Upper lobe of left lung (tissue), 6 donors: ENCODE measurements around the gene GNL3. TPM values are rescaled to one million over a fixed set of nuclear protein-coding genes. Genes with fewer than 3 reads are reported as not detected.
"Not testable (repeated sequence)": the region's sequence is repeated elsewhere in the genome, so short reads cannot be mapped to it uniquely, and the experiment has no call there.

Experiments
- ATAC-seq, 2 donors: fragments of 200-7000 bp; cut with Tn5 transposase; one replicate each; pipeline ENCODE4 v1.9.1; 2022; ENCODE audit warnings: mild to moderate bottlenecking in 2 of 2, moderate library complexity in 2 of 2; ENCODE audit not compliant: low FRiP score in 2 of 2
- DNase-seq, 2 donors: peaks; one replicate each; pipeline ENCODE4 v3.0.0-alpha.2; 2019 to 2020
- H3K27ac ChIP-seq, 4 donors: fragments of 200-600 bp; sonication (generic); one replicate each; pipeline ENCODE4 v1.5.1; 2016 to 2019
- H3K27me3 ChIP-seq, 4 donors: fragments of 200-600 bp; sonication (generic); one replicate each; pipeline ENCODE4 v1.5.1; 2017 to 2019
- H3K36me3 ChIP-seq, 4 donors: fragments of 200-600 bp; sonication (generic); one replicate each; pipeline ENCODE4 v1.5.1; 2016 to 2019
- H3K4me1 ChIP-seq, 4 donors: fragments of 200-600 bp; sonication (generic); one replicate each; pipeline ENCODE4 v1.5.1; 2018 to 2019
- H3K4me3 ChIP-seq, 4 donors: fragments of 200-600 bp; sonication (generic); one replicate each; pipeline ENCODE4 v1.5.1; 2017 to 2019; ENCODE audit warnings: mild to moderate bottlenecking in 2 of 4, moderate library complexity in 1 of 4
- H3K9me3 ChIP-seq, 4 donors: fragments of 200-600 bp; sonication (generic); one replicate each; pipeline ENCODE4 v1.5.1; 2018 to 2019
- EP300 ChIP-seq, 4 donors: sonication (generic); formaldehyde crosslinking; IDR thresholded peaks; one replicate each; pipeline ENCODE4 v1.5.1; 2017; ENCODE audit warnings: antibody characterized with exemption in 4 of 4, control low read depth in 2 of 4
- POLR2A ChIP-seq, 4 donors: fragments of 450-650 bp; IDR thresholded peaks; one replicate each; pipeline ENCODE4 v1.5.1; 2016 to 2017; ENCODE audit warnings: antibody characterized with exemption in 4 of 4, mild to moderate bottlenecking in 2 of 4
- POLR2AphosphoS5 ChIP-seq, 2 donors: sonication (generic); formaldehyde crosslinking; IDR thresholded peaks; one replicate each; pipeline ENCODE4 v1.5.1; 2017; ENCODE audit warnings: antibody characterized with exemption in 2 of 2
- WGBS, 2 donors: methylation state at CpG; one replicate each; pipeline ENCODE4 v1.1.5; 2017 to 2018; 5-methylcytosine and 5-hydroxymethylcytosine counted together
- total RNA-seq, 6 donors: library from RNA; depleted of rRNA in 4 of 6; stranded (reverse); fragments of >200 nt in 4 of 6; gene quantifications; one replicate each; pipeline versions ENCODE4 v1.1.0 to v1.2.1, GENCODE V29; 2016 to 2021
- TF ChIP-seq, protein P1 (sequence below), 6 experiments: fragments of 450-650 bp in 4 of 6; fragments of 200-600 bp in 2 of 6; sonication (generic) in 2 of 6; IDR thresholded peaks; one replicate each; pipeline ENCODE4 v1.5.1; 2016 to 2019; ENCODE audit warnings: antibody characterized with exemption in 6 of 6
- donor health status: DM: no; HTN: no; CAD: no; lungs with moderate emphysema.
- donor health status: DM: no; HTN: yes; CAD: no; lungs with severe emphysema.

GNL3 gene
- total RNA-seq, 6 donors from 2014 or later, result 12.0 to 93.3 (median 44.1) TPM

DNA sequence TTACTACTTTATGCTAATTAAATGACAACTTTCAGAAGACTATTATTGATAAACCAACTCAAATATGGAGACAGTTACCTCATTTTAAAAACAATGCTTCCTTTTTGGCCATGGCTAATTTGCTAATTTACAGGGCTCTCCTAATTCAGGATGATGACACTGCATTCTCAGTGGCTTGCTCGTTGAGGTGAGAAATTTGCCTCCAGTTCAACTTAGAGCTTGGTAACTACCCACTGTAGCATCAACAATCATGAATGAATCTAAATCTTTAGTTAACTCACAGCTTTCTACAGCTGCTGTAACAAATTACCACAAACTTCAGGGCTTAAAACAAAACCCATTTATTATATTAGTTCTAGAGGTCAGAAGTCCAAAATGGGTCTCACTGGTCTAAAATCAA is 14.2 kb upstream of the GNL3 start:
- Histone ChIP-seq H3K27me3 (no peaks in the 10 kb centered on the region), H3K4me3 (no peak overlapping the region), H3K9me3 (no peaks in the 10 kb centered on the region), H3K4me1 (peaks cover 12 to 22% (median 16%) of the 10 kb centered on the region in 4 donors), H3K36me3 (peaks cover 18 to 86% (median 45%) of the 10 kb centered on the region in 4 donors), H3K27ac (peak overlapping the region in 1 of 4 donors; percentile 71)
- TF ChIP-seq POLR2AphosphoS5 (IDR thresholded peaks at IDR 0.05) (no peak), POLR2A (IDR thresholded peaks at IDR 0.05) (no peak), EP300 (IDR thresholded peaks at IDR 0.05) (no peak)
- TF ChIP-seq, protein P1, sequence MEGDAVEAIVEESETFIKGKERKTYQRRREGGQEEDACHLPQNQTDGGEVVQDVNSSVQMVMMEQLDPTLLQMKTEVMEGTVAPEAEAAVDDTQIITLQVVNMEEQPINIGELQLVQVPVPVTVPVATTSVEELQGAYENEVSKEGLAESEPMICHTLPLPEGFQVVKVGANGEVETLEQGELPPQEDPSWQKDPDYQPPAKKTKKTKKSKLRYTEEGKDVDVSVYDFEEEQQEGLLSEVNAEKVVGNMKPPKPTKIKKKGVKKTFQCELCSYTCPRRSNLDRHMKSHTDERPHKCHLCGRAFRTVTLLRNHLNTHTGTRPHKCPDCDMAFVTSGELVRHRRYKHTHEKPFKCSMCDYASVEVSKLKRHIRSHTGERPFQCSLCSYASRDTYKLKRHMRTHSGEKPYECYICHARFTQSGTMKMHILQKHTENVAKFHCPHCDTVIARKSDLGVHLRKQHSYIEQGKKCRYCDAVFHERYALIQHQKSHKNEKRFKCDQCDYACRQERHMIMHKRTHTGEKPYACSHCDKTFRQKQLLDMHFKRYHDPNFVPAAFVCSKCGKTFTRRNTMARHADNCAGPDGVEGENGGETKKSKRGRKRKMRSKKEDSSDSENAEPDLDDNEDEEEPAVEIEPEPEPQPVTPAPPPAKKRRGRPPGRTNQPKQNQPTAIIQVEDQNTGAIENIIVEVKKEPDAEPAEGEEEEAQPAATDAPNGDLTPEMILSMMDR (IDR thresholded peaks at IDR 0.05), result no peak
- 59 to 60% methylated on average over 1 of the region's 1 CpG for WGBS, 2 donors
- no peak for DNase-seq
- ATAC-seq, result no peak

DNA sequence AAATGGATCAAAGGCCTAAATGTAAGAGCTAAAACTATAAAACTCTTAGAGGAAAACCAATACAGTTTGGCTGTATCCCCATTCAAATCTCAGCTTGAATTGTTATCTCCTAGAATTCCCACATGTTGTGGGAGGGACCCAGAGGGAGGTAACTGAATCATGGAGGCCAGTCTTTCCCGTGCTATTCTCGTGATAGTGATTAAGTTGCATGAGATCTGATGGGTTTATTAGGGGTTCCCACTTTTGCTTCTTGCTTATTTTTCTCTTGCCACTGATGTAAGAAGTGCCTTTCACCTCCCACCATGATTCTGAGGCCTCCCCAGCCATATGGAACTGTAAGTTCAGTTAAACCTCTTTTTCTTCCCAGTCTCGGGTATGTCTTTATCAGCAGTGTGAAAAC is 9.6 kb upstream of the GNL3 start:
- DNase-seq, H3K27me3 ChIP-seq, H3K27ac ChIP-seq, ATAC-seq, H3K9me3 ChIP-seq, H3K4me3 ChIP-seq: not testable (repeated sequence)
- H3K4me1 ChIP-seq, result peaks cover 12 to 29% (median 15%) of the 10 kb centered on the region in 4 donors
- 91 to 98% methylated on average over 3 of the region's 3 CpGs for WGBS, 2 donors
- H3K36me3 ChIP-seq, result peaks cover 16 to 90% (median 52%) of the 10 kb centered on the region in 4 donors

DNA sequence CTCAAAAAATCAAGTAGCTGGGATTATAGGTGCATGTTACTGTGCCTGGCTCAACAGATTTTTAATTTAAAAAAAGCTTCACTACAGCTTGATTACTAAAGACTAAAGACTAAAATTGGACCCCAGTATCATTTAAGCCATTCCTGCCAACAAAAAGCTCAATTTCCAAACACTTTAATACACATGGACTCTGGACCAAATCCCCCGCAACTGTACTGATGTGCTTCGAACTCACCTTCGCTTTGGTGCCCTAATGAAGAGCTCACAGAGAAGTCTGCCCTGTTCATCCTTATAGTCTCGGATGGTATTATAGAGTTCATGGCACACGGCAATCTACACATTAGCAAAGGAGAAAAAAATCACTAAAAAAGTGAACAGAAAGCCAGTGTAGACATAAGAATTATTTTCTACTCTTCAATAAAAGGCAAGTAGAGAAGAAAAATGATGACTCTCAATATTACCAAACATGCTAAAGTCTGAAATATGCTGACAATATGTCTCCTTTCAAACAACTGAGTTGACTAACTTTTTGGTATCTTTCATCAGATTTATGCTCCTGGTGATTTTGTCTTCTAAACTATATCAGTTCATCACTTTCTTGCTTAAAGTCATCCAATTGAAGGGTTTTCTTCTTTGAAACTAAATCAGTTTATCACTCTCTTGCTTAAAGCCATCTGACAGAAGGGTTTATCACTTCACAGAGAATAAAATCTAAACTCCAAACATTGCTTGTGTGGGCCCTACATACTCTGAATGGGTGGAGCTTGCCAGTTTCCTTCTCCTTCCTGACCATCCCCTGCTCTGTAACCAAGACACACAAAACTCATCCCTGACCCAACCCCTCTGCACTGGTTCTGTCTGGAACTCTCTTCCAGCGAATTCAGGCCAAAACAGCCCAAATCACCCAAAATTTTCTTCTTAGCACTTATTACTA is 7.3 kb upstream of the GNL3 start:
- DNase-seq (no peak), ATAC-seq (no peak)
- H3K27me3 ChIP-seq, result no peaks in the 10 kb centered on the region
- no peak overlapping the region for H3K4me3 ChIP-seq
- peaks cover 13 to 67% (median 37%) of the 10 kb centered on the region in 4 donors for H3K36me3 ChIP-seq
- no peak for TF ChIP-seq POLR2A (IDR thresholded peaks at IDR 0.05)
- TF ChIP-seq, protein P1 (IDR thresholded peaks at IDR 0.05), result no peak
- TF ChIP-seq EP300 (IDR thresholded peaks at IDR 0.05), result no peak
- no peak for TF ChIP-seq POLR2AphosphoS5 (IDR thresholded peaks at IDR 0.05)
- 93% methylated on average over 6 of the region's 6 CpGs for WGBS, 2 donors
- H3K9me3 ChIP-seq, result no peaks in the 10 kb centered on the region
- H3K4me1 ChIP-seq, result peaks cover 24 to 47% (median 27%) of the 10 kb centered on the region in 4 donors
- peak overlapping the region in 1 of 4 donors; percentile 38 for H3K27ac ChIP-seq

DNA sequence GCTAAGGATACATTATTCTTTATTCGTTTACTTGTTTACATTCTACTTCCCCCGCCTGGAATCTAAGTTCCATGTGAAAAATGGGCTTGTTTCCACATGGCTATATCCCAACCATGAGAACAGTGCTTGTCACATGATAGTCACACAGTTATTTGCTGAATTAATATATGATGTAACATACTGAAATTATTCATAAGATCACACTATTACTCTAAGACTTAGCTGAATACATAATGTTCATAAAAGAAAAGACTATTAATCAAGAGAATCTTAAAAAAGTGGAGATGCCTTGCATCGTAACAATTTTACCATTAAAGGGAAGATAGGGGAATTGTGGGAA is 6.7 kb upstream of the GNL3 start:
- Histone ChIP-seq H3K4me1 (peaks cover 25 to 53% (median 33%) of the 10 kb centered on the region in 4 donors), H3K4me3 (no peak overlapping the region), H3K36me3 (peaks cover 13 to 60% (median 34%) of the 10 kb centered on the region in 4 donors), H3K27ac (peak overlapping the region in 1 of 4 donors; percentile 43), H3K9me3 (no peaks in the 10 kb centered on the region), H3K27me3 (no peaks in the 10 kb centered on the region)
- no peak for TF ChIP-seq POLR2AphosphoS5 (IDR thresholded peaks at IDR 0.05)
- TF ChIP-seq, protein P1 (IDR thresholded peaks at IDR 0.05), result no peak
- no peak for ATAC-seq
- whole genome bisulfite sequencing, 2 donors, result 69 to 72% methylated on average over 3 of the region's 3 CpGs
- no peak for DNase-seq

DNA sequence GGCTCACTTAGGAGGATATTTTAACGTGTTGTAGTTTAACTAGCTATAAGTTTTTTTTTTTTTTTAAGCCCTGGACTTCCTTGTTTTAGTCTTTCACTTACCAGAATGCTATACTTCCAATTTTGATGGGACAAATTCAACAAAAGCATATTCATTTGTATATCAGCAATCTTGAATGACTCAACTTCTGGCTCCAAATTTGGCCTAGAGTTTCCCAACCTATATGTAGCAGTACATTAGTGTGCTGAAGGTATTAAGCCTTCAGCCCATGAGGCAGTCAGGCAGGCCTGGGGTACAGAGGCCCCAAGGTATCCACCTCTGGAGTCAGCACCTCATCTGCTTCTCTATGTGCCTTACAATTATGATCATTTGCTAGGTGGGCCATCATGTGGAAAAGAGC is 6.0 kb upstream of the GNL3 start:
- DNase-seq (no peak), ATAC-seq (no peak)
- peaks cover 30 to 59% (median 39%) of the 10 kb centered on the region in 4 donors for H3K4me1 ChIP-seq
- no peaks in the 10 kb centered on the region for H3K9me3 ChIP-seq
- H3K27me3 ChIP-seq, result no peaks in the 10 kb centered on the region
- 46 to 62% methylated on average over 1 of the region's 1 CpG for WGBS, 2 donors
- peak overlapping the region in 3 of 4 donors; percentile 6 to 43 (median 26) for H3K27ac ChIP-seq
- TF ChIP-seq POLR2AphosphoS5 (IDR thresholded peaks at IDR 0.05), result no peak
- TF ChIP-seq, protein P1 (IDR thresholded peaks at IDR 0.05), result no peak
- TF ChIP-seq EP300 (IDR thresholded peaks at IDR 0.05), result no peak
- TF ChIP-seq POLR2A (IDR thresholded peaks at IDR 0.05), result no peak
- no peak overlapping the region for H3K4me3 ChIP-seq
- peaks cover 10 to 56% (median 33%) of the 10 kb centered on the region in 4 donors for H3K36me3 ChIP-seq
